ENCODE data around the gene GDPD2.

The GDPD2 gene

DNA sequence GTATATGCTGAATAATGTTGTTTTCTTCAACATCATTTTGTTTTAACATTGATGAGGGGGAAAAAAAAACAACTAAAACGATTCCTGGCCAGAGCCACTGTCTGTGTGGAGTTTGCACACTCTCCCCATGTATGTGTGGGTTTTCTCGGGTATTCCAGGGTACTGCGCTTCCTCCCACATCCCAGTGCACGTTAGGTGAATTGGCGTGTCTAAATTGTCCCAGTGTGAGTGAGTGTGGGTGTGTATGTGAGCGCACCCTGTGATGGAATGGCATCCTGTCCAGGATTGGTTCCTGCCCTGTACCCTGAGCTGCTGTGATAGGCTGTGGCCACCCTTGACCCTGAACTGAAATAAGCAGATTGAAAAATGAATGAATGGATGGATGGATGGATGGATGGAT, 19.1 kb downstream of the GDPD2 start:
- Histone ChIP-seq H3K4me1 (ENCODE audit: control insufficient read depth, insufficient read depth, low read length) (no peaks in the 10 kb centered on the region), H3K27me3 (ENCODE audit: control insufficient read depth, insufficient read depth, low read length) (peaks cover 28% of the 10 kb centered on the region), H3K36me3 (ENCODE audit: control insufficient read depth, insufficient read depth, low read length) (no peaks in the 10 kb centered on the region), H3K4me3 (ENCODE audit: low read length) (no peak overlapping the region), H3K9me3 (ENCODE audit: control insufficient read depth, low read length) (no peaks in the 10 kb centered on the region), H3K9ac (ENCODE audit: low read length) (no peak overlapping the region)

DNA sequence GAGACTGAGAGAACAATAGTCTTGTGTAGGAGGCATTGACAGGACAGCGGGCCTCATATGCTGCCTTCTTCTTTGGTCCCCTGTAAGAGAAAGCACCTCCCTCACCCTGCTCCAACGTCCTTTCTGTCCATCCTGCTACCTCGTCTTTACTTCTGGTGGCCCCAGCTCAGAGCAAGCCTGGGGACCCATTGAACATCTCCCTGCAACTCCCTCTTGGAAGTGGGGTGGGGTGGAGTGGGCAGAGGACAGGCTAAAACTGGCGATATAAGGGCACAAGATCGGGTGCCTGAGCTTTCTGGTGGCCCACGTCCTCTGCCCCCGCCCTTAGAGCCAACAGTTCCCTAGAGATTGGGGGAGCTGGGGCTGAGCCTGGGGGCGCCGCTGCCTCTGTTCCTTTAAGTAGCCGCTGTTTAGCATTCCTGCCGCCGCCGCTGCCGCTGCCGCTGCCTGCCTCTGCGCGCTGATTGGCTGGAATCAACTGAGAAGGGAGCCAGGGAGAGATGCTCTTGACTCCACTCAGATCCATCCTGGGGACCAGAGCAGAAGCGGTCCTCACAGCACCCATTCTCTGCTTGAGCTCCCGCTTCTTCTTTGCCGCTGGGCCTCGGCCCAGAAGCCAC, 21.3 kb downstream of the GDPD2 start, which contains the start of gene DLG3:
TSS of gene DLG3 (plus strand) at position 510 of the 620 bp plus-strand sequence. CDS start 367 bp downstream, outside the sequence.
- H3K9ac ChIP-seq (ENCODE audit: low read length), result no peak within 1 kb of the TSS
- no peaks in the 10 kb centered on the region for H3K9me3 ChIP-seq (ENCODE audit: control insufficient read depth, low read length)
- no peaks in the 10 kb centered on the region for H3K4me1 ChIP-seq (ENCODE audit: control insufficient read depth, insufficient read depth, low read length)
- H3K36me3 ChIP-seq (ENCODE audit: control insufficient read depth, insufficient read depth, low read length), result no peaks in the 10 kb centered on the region
- peaks cover 28% of the 10 kb centered on the region for H3K27me3 ChIP-seq (ENCODE audit: control insufficient read depth, insufficient read depth, low read length)
- no peak within 1 kb of the TSS for H3K4me3 ChIP-seq (ENCODE audit: low read length)

DNA sequence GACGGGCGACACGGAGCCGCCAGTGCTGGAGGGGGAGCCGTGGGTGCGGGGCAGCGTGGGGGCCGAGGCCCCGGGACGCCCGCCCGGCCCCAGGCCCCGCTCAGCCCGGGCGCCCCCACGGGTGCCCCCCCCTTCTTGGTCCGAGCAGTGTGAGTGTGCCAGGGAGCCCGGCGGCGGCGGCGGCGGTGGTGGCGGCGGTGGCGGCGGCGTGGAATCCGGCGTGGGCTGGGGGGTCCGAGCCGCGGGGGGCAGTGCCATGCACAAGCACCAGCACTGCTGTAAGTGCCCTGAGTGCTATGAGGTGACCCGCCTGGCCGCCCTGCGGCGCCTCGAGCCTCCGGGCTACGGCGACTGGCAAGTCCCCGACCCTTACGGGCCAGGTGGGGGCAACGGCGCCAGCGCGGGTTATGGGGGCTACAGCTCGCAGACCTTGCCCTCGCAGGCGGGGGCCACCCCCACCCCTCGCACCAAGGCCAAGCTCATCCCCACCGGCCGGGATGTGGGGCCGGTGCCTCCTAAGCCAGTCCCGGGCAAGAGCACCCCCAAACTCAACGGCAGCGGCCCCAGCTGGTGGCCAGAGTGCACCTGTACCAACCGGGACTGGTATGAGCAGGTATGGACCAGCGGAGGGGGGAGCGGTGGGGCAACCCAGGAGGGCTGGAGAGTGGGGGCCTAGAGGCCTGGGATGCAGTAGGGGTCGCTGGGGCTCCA, 22.0 kb downstream of the GDPD2 start:
- Histone ChIP-seq H3K36me3 (ENCODE audit: control insufficient read depth, insufficient read depth, low read length) (no peaks in the 10 kb centered on the region), H3K27me3 (ENCODE audit: control insufficient read depth, insufficient read depth, low read length) (peaks cover 28% of the 10 kb centered on the region), H3K9me3 (ENCODE audit: control insufficient read depth, low read length) (no peaks in the 10 kb centered on the region), H3K4me3 (ENCODE audit: low read length) (no peak overlapping the region), H3K9ac (ENCODE audit: low read length) (no peak overlapping the region), H3K4me1 (ENCODE audit: control insufficient read depth, insufficient read depth, low read length) (no peaks in the 10 kb centered on the region)

DNA sequence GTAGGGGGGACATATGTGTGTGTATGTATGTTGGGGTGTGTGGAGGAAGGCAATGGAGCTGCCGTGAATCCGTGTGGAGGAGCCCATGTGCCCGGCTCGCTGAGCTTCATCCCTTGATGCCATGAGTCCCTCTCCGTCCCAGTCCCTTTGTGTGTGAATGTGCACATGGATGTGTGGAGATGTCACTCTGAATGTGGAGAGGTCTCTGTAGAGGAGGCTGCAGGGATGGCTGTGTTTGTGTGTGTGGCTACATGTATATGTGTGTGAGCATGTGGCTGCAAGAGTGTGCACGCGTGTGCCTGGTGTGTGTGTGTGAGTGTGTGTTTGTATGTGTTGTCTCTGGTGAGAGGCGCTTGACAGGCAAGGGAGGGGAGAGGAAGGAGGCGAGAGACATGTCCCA, 22.8 kb downstream of the GDPD2 start:
- H3K36me3 ChIP-seq (ENCODE audit: control insufficient read depth, insufficient read depth, low read length), result no peaks in the 10 kb centered on the region
- H3K27me3 ChIP-seq (ENCODE audit: control insufficient read depth, insufficient read depth, low read length), result peaks cover 28% of the 10 kb centered on the region
- no peak overlapping the region for H3K4me3 ChIP-seq (ENCODE audit: low read length)
- no peaks in the 10 kb centered on the region for H3K9me3 ChIP-seq (ENCODE audit: control insufficient read depth, low read length)
- no peak overlapping the region for H3K9ac ChIP-seq (ENCODE audit: low read length)
- no peaks in the 10 kb centered on the region for H3K4me1 ChIP-seq (ENCODE audit: control insufficient read depth, insufficient read depth, low read length)

DNA sequence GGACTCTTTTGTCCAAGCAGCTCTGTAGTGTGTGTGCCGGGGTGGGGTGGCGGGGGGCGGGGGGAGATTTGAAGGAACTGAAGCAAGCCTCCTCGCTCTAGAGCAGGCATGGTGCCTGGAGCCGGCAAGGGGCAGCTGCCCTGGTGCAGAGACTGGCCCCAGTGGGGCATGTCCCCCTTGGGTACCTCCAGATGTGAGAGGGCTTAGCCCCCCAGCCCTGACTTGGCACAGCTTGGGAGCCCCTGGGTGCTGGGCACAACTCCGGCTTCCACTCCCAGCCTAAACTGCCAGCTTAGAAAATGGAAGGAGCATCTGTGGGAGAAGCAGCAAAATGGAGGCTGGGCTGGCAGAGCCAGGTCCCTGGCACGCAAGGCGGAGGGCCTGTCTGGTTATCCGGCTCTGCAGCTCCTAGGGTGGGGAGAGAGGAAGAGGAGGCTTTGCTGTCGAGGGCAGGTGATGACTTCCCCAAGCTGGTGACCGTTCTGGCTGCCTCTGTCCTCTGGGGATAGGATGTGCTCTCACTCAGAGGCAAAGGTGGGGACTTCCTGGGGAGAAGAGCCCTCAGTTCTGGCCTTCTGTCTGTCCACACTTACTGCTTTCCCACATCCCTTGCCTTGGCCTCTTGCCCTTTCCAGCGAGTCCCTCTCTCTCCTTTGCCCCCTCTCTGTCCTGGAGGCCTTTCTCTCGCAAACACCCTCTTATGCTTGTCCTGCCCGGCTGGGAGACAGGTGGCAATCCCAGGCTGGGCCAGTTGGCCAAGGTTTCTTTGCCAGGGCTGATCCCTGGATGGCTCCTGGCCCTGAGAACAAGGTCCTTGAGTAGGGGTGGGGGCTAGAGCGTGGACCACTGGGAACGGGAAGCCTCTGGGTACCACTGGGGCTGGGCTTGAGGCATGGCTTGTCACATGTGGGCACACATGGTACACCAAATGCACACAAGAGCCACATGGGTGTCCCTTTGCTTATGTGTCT, 23.6 kb downstream of the GDPD2 start:
- no peaks in the 10 kb centered on the region for H3K9me3 ChIP-seq (ENCODE audit: control insufficient read depth, low read length)
- no peak overlapping the region for H3K9ac ChIP-seq (ENCODE audit: low read length)
- peaks cover 28% of the 10 kb centered on the region for H3K27me3 ChIP-seq (ENCODE audit: control insufficient read depth, insufficient read depth, low read length)
- peaks cover 2% of the 10 kb centered on the region for H3K4me1 ChIP-seq (ENCODE audit: control insufficient read depth, insufficient read depth, low read length)
- H3K4me3 ChIP-seq (ENCODE audit: low read length), result no peak overlapping the region
- no peaks in the 10 kb centered on the region for H3K36me3 ChIP-seq (ENCODE audit: control insufficient read depth, insufficient read depth, low read length)

DNA sequence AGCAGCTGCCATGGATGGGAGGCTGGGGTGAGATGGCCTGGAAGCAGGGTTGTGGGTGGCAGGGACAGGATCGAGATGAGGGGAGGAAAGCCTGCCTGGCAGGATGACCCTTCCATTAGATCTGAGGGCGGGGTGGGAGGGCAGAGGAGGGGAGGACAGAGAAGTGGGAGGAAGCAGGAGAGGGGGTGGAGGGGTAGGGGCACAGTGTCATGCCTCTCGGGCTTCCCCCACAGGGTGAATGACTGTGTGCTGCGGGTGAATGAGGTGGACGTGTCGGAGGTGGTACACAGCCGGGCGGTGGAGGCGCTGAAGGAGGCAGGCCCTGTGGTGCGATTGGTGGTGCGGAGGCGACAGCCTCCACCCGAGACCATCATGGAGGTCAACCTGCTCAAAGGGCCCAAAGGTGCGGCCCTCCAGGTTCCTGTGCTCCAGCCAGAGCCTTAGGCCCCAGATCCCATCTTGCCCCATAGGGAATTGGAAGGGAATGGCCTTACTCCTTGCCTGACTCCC, 26.4 kb downstream of the GDPD2 start:
- Histone ChIP-seq H3K4me3 (ENCODE audit: low read length) (no peak overlapping the region), H3K36me3 (ENCODE audit: control insufficient read depth, insufficient read depth, low read length) (no peaks in the 10 kb centered on the region), H3K27me3 (ENCODE audit: control insufficient read depth, insufficient read depth, low read length) (peaks cover 20% of the 10 kb centered on the region), H3K9ac (ENCODE audit: low read length) (no peak overlapping the region), H3K9me3 (ENCODE audit: control insufficient read depth, low read length) (no peaks in the 10 kb centered on the region), H3K4me1 (ENCODE audit: control insufficient read depth, insufficient read depth, low read length) (peaks cover 8% of the 10 kb centered on the region)

GRCh38 chrX:70452143-70452733, 29.1 kb downstream of the GDPD2 start:
- Histone ChIP-seq H3K4me3 (ENCODE audit: low read length) (peak overlapping the region; percentile 25), H3K9ac (ENCODE audit: low read length) (peak overlapping the region; percentile 55), H3K36me3 (ENCODE audit: control insufficient read depth, insufficient read depth, low read length) (no peaks in the 10 kb centered on the region), H3K4me1 (ENCODE audit: control insufficient read depth, insufficient read depth, low read length) (peaks cover 8% of the 10 kb centered on the region), H3K9me3 (ENCODE audit: control insufficient read depth, low read length) (no peaks in the 10 kb centered on the region), H3K27me3 (ENCODE audit: control insufficient read depth, insufficient read depth, low read length) (no peaks in the 10 kb centered on the region)

DNA sequence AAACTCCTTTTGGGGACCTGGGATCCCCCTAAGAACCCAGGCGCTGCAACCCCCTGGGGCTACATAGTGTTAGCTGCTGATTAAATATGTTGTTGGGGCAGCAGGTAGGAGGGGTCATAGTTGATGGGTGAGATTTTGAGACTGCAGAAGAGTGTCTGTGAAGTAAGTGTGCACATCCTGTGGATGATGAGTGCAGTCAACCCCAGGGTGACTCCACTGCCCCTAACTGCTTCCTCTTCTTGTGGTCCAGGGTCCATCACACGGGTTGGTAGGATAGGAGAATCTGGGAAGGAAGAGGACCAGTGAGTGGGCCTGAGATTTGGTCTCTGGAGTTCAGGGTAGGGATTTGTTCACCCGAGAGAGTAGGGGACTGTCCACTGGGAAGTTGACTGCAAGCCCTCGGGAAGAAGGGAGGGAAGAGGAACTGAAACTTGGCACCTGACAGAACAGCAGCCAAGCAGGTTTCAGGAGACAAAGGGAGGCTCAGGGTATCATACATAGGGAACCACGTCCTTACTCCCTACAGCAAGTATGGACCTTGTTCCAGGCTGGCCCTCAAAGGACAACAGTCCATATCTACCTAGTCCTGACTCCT, 30.0 kb downstream of the GDPD2 start:
- Histone ChIP-seq H3K9me3 (ENCODE audit: control insufficient read depth, low read length) (no peaks in the 10 kb centered on the region), H3K4me1 (ENCODE audit: control insufficient read depth, insufficient read depth, low read length) (peaks cover 8% of the 10 kb centered on the region), H3K4me3 (ENCODE audit: low read length) (no peak overlapping the region), H3K9ac (ENCODE audit: low read length) (peak overlapping the region; percentile 55), H3K27me3 (ENCODE audit: control insufficient read depth, insufficient read depth, low read length) (no peaks in the 10 kb centered on the region), H3K36me3 (ENCODE audit: control insufficient read depth, insufficient read depth, low read length) (no peaks in the 10 kb centered on the region)

DNA sequence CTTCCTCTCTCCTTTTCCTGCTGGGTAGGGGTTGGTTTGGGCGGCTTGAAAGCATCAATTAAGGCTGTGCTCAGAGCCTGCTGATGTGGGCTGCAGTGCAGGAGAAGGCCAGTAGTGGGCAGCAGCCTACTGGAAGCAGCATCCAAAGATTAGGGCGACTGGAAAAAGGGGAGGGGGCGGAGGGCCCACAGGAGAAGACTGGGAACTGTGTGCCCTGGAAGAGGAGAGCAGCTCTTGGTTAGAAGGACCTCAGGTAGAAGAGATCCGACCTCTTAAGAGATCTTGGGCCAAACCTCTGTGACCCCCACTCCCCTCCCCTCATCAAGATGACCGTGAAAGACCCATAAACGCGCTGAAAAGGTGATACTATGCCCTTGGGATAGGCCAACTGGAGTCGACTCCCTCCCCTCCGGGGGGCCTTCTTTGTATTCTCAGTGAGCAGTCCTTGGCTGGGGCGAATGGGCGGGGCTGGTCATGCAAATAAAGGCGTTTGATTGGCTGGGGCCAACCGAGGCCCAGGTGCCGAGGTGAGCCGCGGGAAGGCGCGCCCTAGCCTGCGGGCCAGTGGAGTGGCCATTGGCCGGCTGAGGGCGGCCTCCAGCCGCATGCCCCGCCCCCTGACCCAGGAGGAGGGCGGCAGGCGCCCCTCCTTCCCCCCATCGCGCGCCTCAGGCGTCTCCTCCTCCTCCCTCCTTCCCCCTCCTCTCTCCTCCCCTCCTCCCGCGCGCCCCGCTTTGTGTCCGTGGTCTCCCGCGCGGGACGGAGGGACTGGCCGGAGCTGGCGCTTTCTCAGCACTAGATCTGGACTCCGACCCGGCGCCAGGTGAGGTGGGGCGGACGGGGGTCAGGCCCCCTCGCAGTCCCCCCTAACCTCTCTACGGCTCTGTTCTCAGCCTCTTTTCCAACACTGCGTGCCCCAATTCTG, 31.6 kb downstream of the GDPD2 start:
- H3K9ac ChIP-seq (ENCODE audit: low read length), result peak overlapping the region; percentile 94
- no peaks in the 10 kb centered on the region for H3K27me3 ChIP-seq (ENCODE audit: control insufficient read depth, insufficient read depth, low read length)
- H3K9me3 ChIP-seq (ENCODE audit: control insufficient read depth, low read length), result no peaks in the 10 kb centered on the region
- peaks cover 8% of the 10 kb centered on the region for H3K4me1 ChIP-seq (ENCODE audit: control insufficient read depth, insufficient read depth, low read length)
- no peaks in the 10 kb centered on the region for H3K36me3 ChIP-seq (ENCODE audit: control insufficient read depth, insufficient read depth, low read length)
- peak overlapping the region; percentile 56 for H3K4me3 ChIP-seq (ENCODE audit: low read length)

- Histone ChIP-seq H3K4me3 (ENCODE audit: low read length) (peak overlapping the region; percentile 56), H3K9ac (ENCODE audit: low read length) (peak overlapping the region; percentile 94), H3K4me1 (ENCODE audit: control insufficient read depth, insufficient read depth, low read length) (peaks cover 8% of the 10 kb centered on the region), H3K9me3 (ENCODE audit: control insufficient read depth, low read length) (no peaks in the 10 kb centered on the region), H3K36me3 (ENCODE audit: control insufficient read depth, insufficient read depth, low read length) (no peaks in the 10 kb centered on the region), H3K27me3 (ENCODE audit: control insufficient read depth, insufficient read depth, low read length) (no peaks in the 10 kb centered on the region)
These were observed 32.5 kb downstream of the GDPD2 start for GRCh38 chrX:70455366-70456202.

All from mucosa of stomach (tissue), 1 donor.